ENCODE results near the gene ARAP1.

ARAP1 gene

DNA sequence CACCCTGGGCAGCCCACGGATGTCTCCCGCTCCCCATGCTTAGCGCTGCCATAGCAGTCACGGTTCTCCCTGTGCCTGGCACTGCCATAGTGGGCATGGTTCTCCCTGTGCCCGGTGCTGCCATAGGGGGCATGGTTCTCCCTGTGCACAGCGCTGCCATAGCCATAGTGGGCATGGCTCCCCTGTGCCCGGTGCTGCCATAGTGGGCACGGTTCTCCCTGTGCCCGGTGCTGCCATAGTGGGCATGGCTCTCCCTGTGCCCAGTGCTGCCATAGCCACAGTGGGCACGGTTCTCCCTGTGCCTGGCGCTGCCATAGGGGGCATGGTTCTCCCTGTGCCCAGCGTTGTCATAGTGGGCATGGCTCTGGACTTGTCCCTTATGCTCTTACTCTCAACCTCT lies 19.9 kb upstream of the ARAP1 start:
- Histone ChIP-seq H3K79me1 (replicated peaks; ENCODE audit: low read length, poor library complexity, severe bottlenecking) (peaks cover 9% of the 10 kb centered on the region), H3K18ac (ENCODE audit: low read depth in 1 of 2, low read length in 2 of 2) (peak overlapping the region; percentile 40 to 97), H3K4me2 (ENCODE audit: low read length, poor library complexity, severe bottlenecking) (no peak overlapping the region), H3K27me3 (ENCODE audit: control insufficient read depth in 1 of 2, insufficient read depth in 1 of 2, low read length in 2 of 2) (no peaks in the 10 kb centered on the region), H2AK5ac (ENCODE audit: low read length, severe bottlenecking) (peak overlapping the region; percentile 51), H3K36me3 (ENCODE audit: control insufficient read depth in 1 of 2, insufficient read depth in 2 of 2, low read depth in 1 of 2, low read length in 2 of 2) (peaks cover 0 to 5% of the 10 kb centered on the region in 2 experiments), H4K91ac (ENCODE audit: low read length) (peak overlapping the region; percentile 86), H2BK15ac (ENCODE audit: low read depth, poor library complexity, severe bottlenecking) (peak overlapping the region; percentile 88), H2AFZ (ENCODE audit: low read depth, low read length) (no peak overlapping the region), H4K8ac (ENCODE audit: low read length) (peak overlapping the region; percentile 14), H2BK5ac (ENCODE audit: low read depth, low read length, poor library complexity, severe bottlenecking) (no peak overlapping the region), H3K4ac (ENCODE audit: low read depth in 1 of 2, low read length in 2 of 2) (peak overlapping the region; percentile 14 to 75), H3K27ac (ENCODE audit: low read length, poor library complexity, severe bottlenecking) (no peak overlapping the region), H3K23ac (ENCODE audit: low read length in 2 of 2) (no peak overlapping the region), H3K9me3 (ENCODE audit: control insufficient read depth, low read length) (no peaks in the 10 kb centered on the region), H3K14ac (ENCODE audit: low read length in 2 of 2) (peak overlapping the region in 1 of 2 experiments; percentile 31), H2BK12ac (ENCODE audit: low read length in 2 of 2) (peak overlapping the region; percentile 7 to 73), H3K4me3 (ENCODE audit: insufficient read depth in 1 of 2, low read depth in 1 of 2, low read length in 2 of 2) (no peak overlapping the region), H2BK120ac (ENCODE audit: low read depth, low read length) (no peak overlapping the region), H3K4me1 (ENCODE audit: control insufficient read depth, insufficient read depth, low read depth, low read length) (peaks cover 45% of the 10 kb centered on the region), H3K9ac (ENCODE audit: low read length) (no peak overlapping the region)
- no peak for DNase-seq
- WGBS, result 93% methylated on average over 12 of the region's 12 CpGs

DNA sequence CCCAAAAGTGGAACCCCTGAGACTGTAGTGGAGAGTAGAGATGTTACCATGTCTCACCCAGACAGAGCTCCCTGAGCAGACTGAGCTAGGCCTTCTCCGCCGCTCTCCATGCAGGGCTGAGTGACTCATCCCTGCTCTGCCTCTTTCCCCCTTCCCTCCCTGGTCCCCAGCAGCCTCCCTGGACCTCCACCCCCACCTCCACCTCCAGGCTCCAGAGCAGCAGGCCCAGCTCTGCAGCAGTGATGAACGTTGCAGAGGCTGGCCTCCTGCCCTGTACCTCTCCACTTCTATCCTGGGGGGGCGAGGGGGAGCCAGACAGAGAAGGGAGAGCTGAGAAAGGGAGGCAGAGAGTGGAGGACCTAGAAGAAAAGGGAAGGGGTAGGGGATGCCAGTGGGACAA lies 19.3 kb upstream of the ARAP1 start:
- Histone ChIP-seq H2BK5ac (ENCODE audit: low read depth, low read length, poor library complexity, severe bottlenecking) (no peak overlapping the region), H4K8ac (ENCODE audit: low read length) (peak overlapping the region; percentile 2), H3K79me1 (replicated peaks; ENCODE audit: low read length, poor library complexity, severe bottlenecking) (peaks cover 9% of the 10 kb centered on the region), H3K27me3 (ENCODE audit: control insufficient read depth in 1 of 2, insufficient read depth in 1 of 2, low read length in 2 of 2) (no peaks in the 10 kb centered on the region), H3K4me1 (ENCODE audit: control insufficient read depth, insufficient read depth, low read depth, low read length) (peaks cover 46% of the 10 kb centered on the region), H2BK15ac (ENCODE audit: low read depth, poor library complexity, severe bottlenecking) (no peak overlapping the region), H4K91ac (ENCODE audit: low read length) (peak overlapping the region; percentile 63), H3K9ac (ENCODE audit: low read length) (peak overlapping the region; percentile 17), H3K36me3 (ENCODE audit: control insufficient read depth in 1 of 2, insufficient read depth in 2 of 2, low read depth in 1 of 2, low read length in 2 of 2) (no peaks in the 10 kb centered on the region), H2BK120ac (ENCODE audit: low read depth, low read length) (no peak overlapping the region), H3K4me3 (ENCODE audit: insufficient read depth in 1 of 2, low read depth in 1 of 2, low read length in 2 of 2) (no peak overlapping the region), H3K4me2 (ENCODE audit: low read length, poor library complexity, severe bottlenecking) (no peak overlapping the region), H3K27ac (ENCODE audit: low read length, poor library complexity, severe bottlenecking) (no peak overlapping the region), H3K18ac (ENCODE audit: low read depth in 1 of 2, low read length in 2 of 2) (peak overlapping the region; percentile 24 to 97), H3K9me3 (ENCODE audit: control insufficient read depth, low read length) (no peaks in the 10 kb centered on the region), H3K14ac (ENCODE audit: low read length in 2 of 2) (peak overlapping the region in 1 of 2 experiments; percentile 62), H3K23ac (ENCODE audit: low read length in 2 of 2) (no peak overlapping the region), H3K4ac (ENCODE audit: low read depth in 1 of 2, low read length in 2 of 2) (peak overlapping the region in 1 of 2 experiments; percentile 63), H2AK5ac (ENCODE audit: low read length, severe bottlenecking) (peak overlapping the region; percentile 92), H2AFZ (ENCODE audit: low read depth, low read length) (no peak overlapping the region), H2BK12ac (ENCODE audit: low read length in 2 of 2) (peak overlapping the region in 1 of 2 experiments; percentile 89)
- 0% methylated on average over 2 of the region's 4 CpGs for WGBS
- peak; percentile 78 for DNase-seq

DNA sequence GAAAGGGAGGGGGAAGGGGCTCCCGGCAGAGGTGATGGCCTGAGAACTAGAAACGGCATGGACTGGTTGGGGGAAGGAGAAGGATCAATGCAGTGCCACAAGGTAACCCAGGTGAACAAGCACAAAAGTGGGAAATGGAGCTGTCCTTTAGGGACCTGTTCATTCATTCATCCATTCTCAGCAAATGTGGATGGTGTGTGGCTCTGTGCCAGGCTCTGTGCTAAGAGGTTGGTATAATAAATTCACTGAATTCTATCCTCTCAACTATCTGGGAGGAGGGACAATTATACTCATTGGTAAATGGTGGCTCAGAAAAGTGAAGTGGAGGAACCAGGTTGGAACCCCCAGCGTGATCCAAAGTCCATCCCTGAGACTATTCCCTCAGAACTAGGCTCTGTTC lies 18.6 kb upstream of the ARAP1 start:
- DNase-seq, result no peak
- no peak overlapping the region for H3K23ac ChIP-seq (ENCODE audit: low read length in 2 of 2)
- peak overlapping the region in 1 of 2 experiments; percentile 79 for H3K14ac ChIP-seq (ENCODE audit: low read length in 2 of 2)
- no peak overlapping the region for H2BK5ac ChIP-seq (ENCODE audit: low read depth, low read length, poor library complexity, severe bottlenecking)
- H3K4me3 ChIP-seq (ENCODE audit: insufficient read depth in 1 of 2, low read depth in 1 of 2, low read length in 2 of 2), result no peak overlapping the region
- H3K9me3 ChIP-seq (ENCODE audit: control insufficient read depth, low read length), result no peaks in the 10 kb centered on the region
- H3K18ac ChIP-seq (ENCODE audit: low read depth in 1 of 2, low read length in 2 of 2), result peak overlapping the region in 1 of 2 experiments; percentile 85
- peak overlapping the region; percentile 17 for H3K9ac ChIP-seq (ENCODE audit: low read length)
- H2AK5ac ChIP-seq (ENCODE audit: low read length, severe bottlenecking), result peak overlapping the region; percentile 92
- H2BK15ac ChIP-seq (ENCODE audit: low read depth, poor library complexity, severe bottlenecking), result no peak overlapping the region
- no peak overlapping the region for H2BK120ac ChIP-seq (ENCODE audit: low read depth, low read length)
- H2BK12ac ChIP-seq (ENCODE audit: low read length in 2 of 2), result peak overlapping the region in 1 of 2 experiments; percentile 89
- peak overlapping the region in 1 of 2 experiments; percentile 63 for H3K4ac ChIP-seq (ENCODE audit: low read depth in 1 of 2, low read length in 2 of 2)
- peak overlapping the region; percentile 2 for H4K8ac ChIP-seq (ENCODE audit: low read length)
- H3K27ac ChIP-seq (ENCODE audit: low read length, poor library complexity, severe bottlenecking), result no peak overlapping the region
- 91% methylated on average over 3 of the region's 3 CpGs for WGBS
- H3K27me3 ChIP-seq (ENCODE audit: control insufficient read depth in 1 of 2, insufficient read depth in 1 of 2, low read length in 2 of 2), result no peaks in the 10 kb centered on the region
- peaks cover 9% of the 10 kb centered on the region for H3K79me1 ChIP-seq (replicated peaks; ENCODE audit: low read length, poor library complexity, severe bottlenecking)
- no peaks in the 10 kb centered on the region for H3K36me3 ChIP-seq (ENCODE audit: control insufficient read depth in 1 of 2, insufficient read depth in 2 of 2, low read depth in 1 of 2, low read length in 2 of 2)
- no peak overlapping the region for H2AFZ ChIP-seq (ENCODE audit: low read depth, low read length)
- no peak overlapping the region for H4K91ac ChIP-seq (ENCODE audit: low read length)
- no peak overlapping the region for H3K4me2 ChIP-seq (ENCODE audit: low read length, poor library complexity, severe bottlenecking)
- peaks cover 51% of the 10 kb centered on the region for H3K4me1 ChIP-seq (ENCODE audit: control insufficient read depth, insufficient read depth, low read depth, low read length)

DNA sequence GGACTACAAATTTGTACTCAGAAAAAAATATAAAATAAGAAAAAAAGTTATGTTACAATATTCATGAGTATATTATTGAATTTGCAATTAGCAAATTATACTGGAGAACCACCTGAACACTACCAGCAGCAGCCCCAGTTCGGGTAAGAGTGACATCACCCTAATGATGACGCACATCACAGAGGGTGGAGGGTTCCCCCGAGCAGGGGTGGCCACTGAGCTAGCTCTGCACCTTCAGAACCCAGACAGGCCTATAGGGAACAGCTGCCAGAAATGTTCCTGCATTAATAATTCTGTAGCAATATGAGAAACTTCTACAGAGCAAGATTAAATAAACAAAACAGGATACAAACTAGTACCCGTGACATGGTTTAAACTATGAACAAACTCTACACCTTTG lies 17.5 kb upstream of the ARAP1 start:
- Histone ChIP-seq H2BK15ac (ENCODE audit: low read depth, poor library complexity, severe bottlenecking) (no peak overlapping the region), H3K27me3 (ENCODE audit: control insufficient read depth in 1 of 2, insufficient read depth in 1 of 2, low read length in 2 of 2) (no peaks in the 10 kb centered on the region), H2BK120ac (ENCODE audit: low read depth, low read length) (no peak overlapping the region), H2BK12ac (ENCODE audit: low read length in 2 of 2) (no peak overlapping the region), H3K4me3 (ENCODE audit: insufficient read depth in 1 of 2, low read depth in 1 of 2, low read length in 2 of 2) (no peak overlapping the region), H2BK5ac (ENCODE audit: low read depth, low read length, poor library complexity, severe bottlenecking) (no peak overlapping the region), H3K4ac (ENCODE audit: low read depth in 1 of 2, low read length in 2 of 2) (no peak overlapping the region), H2AFZ (ENCODE audit: low read depth, low read length) (no peak overlapping the region), H3K9me3 (ENCODE audit: control insufficient read depth, low read length) (no peaks in the 10 kb centered on the region), H2AK5ac (ENCODE audit: low read length, severe bottlenecking) (no peak overlapping the region), H3K9ac (ENCODE audit: low read length) (no peak overlapping the region), H3K4me2 (ENCODE audit: low read length, poor library complexity, severe bottlenecking) (no peak overlapping the region), H3K23ac (ENCODE audit: low read length in 2 of 2) (no peak overlapping the region), H3K79me1 (replicated peaks; ENCODE audit: low read length, poor library complexity, severe bottlenecking) (peaks cover 11% of the 10 kb centered on the region), H3K18ac (ENCODE audit: low read depth in 1 of 2, low read length in 2 of 2) (no peak overlapping the region), H3K4me1 (ENCODE audit: control insufficient read depth, insufficient read depth, low read depth, low read length) (peaks cover 45% of the 10 kb centered on the region), H4K8ac (ENCODE audit: low read length) (no peak overlapping the region), H3K36me3 (ENCODE audit: control insufficient read depth in 1 of 2, insufficient read depth in 2 of 2, low read depth in 1 of 2, low read length in 2 of 2) (no peaks in the 10 kb centered on the region), H4K91ac (ENCODE audit: low read length) (no peak overlapping the region), H3K27ac (ENCODE audit: low read length, poor library complexity, severe bottlenecking) (no peak overlapping the region), H3K14ac (ENCODE audit: low read length in 2 of 2) (no peak overlapping the region)
- WGBS, result 67% methylated on average over 3 of the region's 4 CpGs
- no peak for DNase-seq

Data from mesenchymal stem cell (in vitro differentiated cells and primary cell).